Measurements from ENCODE around the gene TTLL11.

DNA sequence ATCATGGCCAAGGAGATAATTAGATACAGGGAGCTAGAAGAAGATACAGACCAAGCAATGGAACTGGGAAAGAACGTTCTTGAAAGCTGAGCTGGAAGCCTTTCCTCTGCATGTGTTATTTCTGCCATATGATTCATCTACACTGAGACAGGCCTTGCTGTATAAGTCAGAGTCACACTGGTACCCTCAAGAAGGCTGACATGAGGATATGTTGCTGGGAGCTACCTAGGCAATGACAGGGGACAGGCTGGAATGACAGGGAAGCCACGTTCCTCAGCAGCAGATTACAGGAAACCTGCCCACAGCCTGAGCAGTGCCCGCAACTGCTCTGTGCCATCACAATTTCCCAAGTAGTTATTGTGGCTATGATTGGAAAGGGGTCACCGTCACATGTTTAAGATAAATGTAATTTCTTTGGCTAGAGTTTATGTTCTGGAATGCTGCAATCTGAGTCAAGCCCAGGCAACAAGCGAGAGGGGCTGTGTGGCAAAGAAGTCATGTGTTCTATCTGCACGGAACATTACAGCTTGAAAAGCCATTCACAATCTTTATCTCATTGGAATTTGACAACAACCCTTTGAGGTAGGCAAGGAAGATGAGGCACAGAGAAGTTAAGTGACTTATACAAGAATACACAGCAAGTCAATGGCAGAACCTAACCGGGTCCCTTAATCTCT is 108.2 kb downstream of the TTLL11 start:
- TF ChIP-seq, protein P1, sequence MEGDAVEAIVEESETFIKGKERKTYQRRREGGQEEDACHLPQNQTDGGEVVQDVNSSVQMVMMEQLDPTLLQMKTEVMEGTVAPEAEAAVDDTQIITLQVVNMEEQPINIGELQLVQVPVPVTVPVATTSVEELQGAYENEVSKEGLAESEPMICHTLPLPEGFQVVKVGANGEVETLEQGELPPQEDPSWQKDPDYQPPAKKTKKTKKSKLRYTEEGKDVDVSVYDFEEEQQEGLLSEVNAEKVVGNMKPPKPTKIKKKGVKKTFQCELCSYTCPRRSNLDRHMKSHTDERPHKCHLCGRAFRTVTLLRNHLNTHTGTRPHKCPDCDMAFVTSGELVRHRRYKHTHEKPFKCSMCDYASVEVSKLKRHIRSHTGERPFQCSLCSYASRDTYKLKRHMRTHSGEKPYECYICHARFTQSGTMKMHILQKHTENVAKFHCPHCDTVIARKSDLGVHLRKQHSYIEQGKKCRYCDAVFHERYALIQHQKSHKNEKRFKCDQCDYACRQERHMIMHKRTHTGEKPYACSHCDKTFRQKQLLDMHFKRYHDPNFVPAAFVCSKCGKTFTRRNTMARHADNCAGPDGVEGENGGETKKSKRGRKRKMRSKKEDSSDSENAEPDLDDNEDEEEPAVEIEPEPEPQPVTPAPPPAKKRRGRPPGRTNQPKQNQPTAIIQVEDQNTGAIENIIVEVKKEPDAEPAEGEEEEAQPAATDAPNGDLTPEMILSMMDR (IDR thresholded peaks at IDR 0.05) = no peak
- TF ChIP-seq POLR2A (IDR thresholded peaks at IDR 0.05) (no peak), EP300 (IDR thresholded peaks at IDR 0.05) (no peak)

Data from tibial nerve (tissue), 4 donors.